PFSK-1 (cell line): ENCODE results near the gene TEKT3.

ENCODE experiments used
- POLR2AphosphoS5 ChIP-seq: IDR thresholded peaks from 2 replicates; pipeline ENCODE4 v1.6.1; 2012; ENCODE audit warnings: low read depth, mild to moderate bottlenecking, control low read depth, low read length, moderate library complexity
- SIN3A ChIP-seq: IDR thresholded peaks from 2 replicates; pipeline ENCODE4 v1.6.1; 2012; ENCODE audit warnings: mild to moderate bottlenecking, low read length, moderate library complexity, borderline replicate concordance; ENCODE audit not compliant: insufficient read depth
- TAF1 ChIP-seq: IDR thresholded peaks from 2 replicates; pipeline ENCODE4 v1.6.1; 2012; ENCODE audit warnings: low read length, control low read depth, borderline replicate concordance; ENCODE audit not compliant: insufficient read depth
- TF ChIP-seq, protein P1 (sequence below), 2 experiments: IDR thresholded peaks; 2 replicates each; pipeline versions ENCODE4 v1.6.1 to v1.8.0; 2011 to 2012; ENCODE audit warnings: low read depth in 2 of 2, low read length in 2 of 2, control low read depth in 1 of 2, inconsistent platforms in 1 of 2, mild to moderate bottlenecking in 1 of 2, moderate library complexity in 1 of 2; ENCODE audit not compliant: insufficient read depth in 1 of 2

GRCh38 chr17:15380446-15380845 is 39.0 kb upstream of the TEKT3 start:
- TF ChIP-seq SIN3A = no peak
- TF ChIP-seq TAF1 = no peak
- TF ChIP-seq, protein P1, sequence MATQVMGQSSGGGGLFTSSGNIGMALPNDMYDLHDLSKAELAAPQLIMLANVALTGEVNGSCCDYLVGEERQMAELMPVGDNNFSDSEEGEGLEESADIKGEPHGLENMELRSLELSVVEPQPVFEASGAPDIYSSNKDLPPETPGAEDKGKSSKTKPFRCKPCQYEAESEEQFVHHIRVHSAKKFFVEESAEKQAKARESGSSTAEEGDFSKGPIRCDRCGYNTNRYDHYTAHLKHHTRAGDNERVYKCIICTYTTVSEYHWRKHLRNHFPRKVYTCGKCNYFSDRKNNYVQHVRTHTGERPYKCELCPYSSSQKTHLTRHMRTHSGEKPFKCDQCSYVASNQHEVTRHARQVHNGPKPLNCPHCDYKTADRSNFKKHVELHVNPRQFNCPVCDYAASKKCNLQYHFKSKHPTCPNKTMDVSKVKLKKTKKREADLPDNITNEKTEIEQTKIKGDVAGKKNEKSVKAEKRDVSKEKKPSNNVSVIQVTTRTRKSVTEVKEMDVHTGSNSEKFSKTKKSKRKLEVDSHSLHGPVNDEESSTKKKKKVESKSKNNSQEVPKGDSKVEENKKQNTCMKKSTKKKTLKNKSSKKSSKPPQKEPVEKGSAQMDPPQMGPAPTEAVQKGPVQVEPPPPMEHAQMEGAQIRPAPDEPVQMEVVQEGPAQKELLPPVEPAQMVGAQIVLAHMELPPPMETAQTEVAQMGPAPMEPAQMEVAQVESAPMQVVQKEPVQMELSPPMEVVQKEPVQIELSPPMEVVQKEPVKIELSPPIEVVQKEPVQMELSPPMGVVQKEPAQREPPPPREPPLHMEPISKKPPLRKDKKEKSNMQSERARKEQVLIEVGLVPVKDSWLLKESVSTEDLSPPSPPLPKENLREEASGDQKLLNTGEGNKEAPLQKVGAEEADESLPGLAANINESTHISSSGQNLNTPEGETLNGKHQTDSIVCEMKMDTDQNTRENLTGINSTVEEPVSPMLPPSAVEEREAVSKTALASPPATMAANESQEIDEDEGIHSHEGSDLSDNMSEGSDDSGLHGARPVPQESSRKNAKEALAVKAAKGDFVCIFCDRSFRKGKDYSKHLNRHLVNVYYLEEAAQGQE (IDR thresholded peaks at IDR 0.05; ENCODE audit: insufficient read depth in 1 of 2, low read depth in 2 of 2, low read length in 2 of 2) = no peak
- no peak for TF ChIP-seq POLR2AphosphoS5
